HUES48 (cell line): Measurements from ENCODE around the gene TMEM30B.

Experiments used
- H3K27ac ChIP-seq: one replicate; pipeline ENCODE4 v1.7.0; 2013; ENCODE audit warnings: low read depth, low read length, inconsistent platforms
- H3K27me3 ChIP-seq: 2 replicates; pipeline ENCODE4 v1.6.1; 2013; ENCODE audit warnings: mild to moderate bottlenecking, low read length; ENCODE audit not compliant: control insufficient read depth, insufficient read depth
- H3K36me3 ChIP-seq: 2 replicates; pipeline ENCODE4 v1.6.1; 2013; ENCODE audit warnings: low read length; ENCODE audit not compliant: control insufficient read depth, insufficient read depth
- H3K4me1 ChIP-seq: 2 replicates; pipeline ENCODE4 v1.6.1; 2013; ENCODE audit warnings: mild to moderate bottlenecking, low read length; ENCODE audit not compliant: control insufficient read depth, insufficient read depth
- H3K4me3 ChIP-seq: 2 replicates; pipeline ENCODE4 v1.5.1; 2013; ENCODE audit warnings: mild to moderate bottlenecking, low read depth, low read length
- H3K9ac ChIP-seq: 2 replicates; pipeline ENCODE4 v1.6.1; 2013; ENCODE audit warnings: mild to moderate bottlenecking, low read depth, low read length, moderate library complexity
- H3K9me3 ChIP-seq: 2 replicates; pipeline ENCODE4 v1.6.1; 2013; ENCODE audit warnings: low read length; ENCODE audit not compliant: control insufficient read depth, insufficient read depth

TMEM30B gene

DNA sequence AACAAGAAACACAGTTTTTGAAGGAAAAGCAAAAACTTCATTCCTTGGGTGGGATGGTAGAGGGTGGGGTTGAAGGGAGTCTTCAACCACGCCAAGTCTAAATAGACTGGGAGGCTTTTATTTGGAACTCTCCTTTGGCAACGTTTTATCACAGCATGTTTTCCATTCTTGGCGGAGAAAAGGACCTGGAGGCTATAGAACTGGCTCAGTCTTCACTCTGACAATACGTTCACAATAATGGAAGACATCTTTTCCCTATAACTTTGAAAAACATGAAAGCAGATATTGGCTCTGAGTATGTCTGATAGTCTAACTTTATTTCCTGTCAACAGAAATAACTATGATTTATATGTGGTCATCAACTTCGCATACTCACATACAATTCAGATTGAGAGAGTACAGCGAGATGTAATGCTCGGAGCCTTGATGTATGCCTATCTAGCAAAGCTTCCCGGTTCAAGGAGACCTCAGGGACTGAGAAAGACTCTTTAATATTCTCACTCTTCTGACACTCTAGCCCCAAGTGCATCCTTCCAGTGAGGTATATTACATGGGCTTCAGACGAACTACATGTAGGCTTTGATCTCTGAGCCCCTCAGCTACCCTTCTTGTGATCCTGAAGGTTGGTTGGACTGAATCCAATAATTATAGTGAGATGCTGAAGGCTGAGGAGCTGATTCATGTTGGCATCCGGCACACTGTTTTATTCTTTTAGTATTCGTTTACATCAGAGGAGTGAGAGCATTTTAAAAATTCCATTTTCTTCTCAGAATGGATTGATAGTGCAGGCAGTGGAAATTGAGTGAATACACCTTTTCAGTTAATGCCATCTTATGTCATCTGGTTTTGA is 14.0 kb downstream of the TMEM30B start:
- Histone ChIP-seq H3K9ac (no peak overlapping the region), H3K9me3 (no peaks in the 10 kb centered on the region), H3K36me3 (no peaks in the 10 kb centered on the region), H3K4me1 (no peaks in the 10 kb centered on the region), H3K4me3 (no peak overlapping the region), H3K27ac (no peak overlapping the region), H3K27me3 (peaks cover 10% of the 10 kb centered on the region; the same call in 1 of the 2 replicates)

DNA sequence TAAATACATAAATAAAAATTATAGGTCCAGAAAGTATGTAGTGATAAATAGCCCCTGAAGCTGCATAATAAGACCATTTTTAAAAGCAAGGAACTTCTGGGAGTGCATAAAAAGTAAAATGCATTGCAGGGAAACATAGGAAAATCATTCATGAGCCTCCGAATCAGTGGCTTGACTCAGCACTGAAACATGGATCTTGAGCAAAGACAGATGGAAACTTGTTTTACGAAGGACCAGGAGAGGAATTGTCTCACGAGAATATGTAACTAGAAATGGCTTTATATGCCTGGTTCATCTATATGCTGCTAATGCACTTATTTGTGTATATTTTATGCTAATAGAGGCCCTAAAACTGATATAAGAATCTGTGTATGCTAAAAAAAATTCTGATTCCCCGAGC is 14.7 kb downstream of the TMEM30B start:
- Histone ChIP-seq H3K9ac (no peak overlapping the region), H3K27me3 (peaks cover 10% of the 10 kb centered on the region; the same call in 1 of the 2 replicates)

DNA sequence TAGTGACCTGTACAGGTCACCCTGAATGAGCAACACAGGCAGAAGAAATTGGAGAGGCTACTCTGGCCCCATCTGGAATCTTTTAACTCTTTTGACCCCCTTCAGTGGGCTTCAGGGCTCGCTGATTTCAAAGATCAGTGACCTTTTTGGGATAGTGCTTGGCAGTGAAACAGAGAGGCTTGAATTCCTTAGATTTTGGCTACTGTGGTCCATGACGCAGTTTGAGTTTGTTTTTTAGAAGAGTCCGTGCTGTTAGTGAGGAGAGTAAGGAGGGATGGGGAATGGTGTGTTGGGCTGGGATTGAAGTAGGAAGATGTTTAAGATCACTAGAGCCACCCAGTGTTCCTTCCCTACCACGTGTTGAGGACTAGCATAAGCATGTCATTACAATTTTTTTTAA is 16.5 kb downstream of the TMEM30B start:
- Histone ChIP-seq H3K27ac (no peak overlapping the region), H3K4me3 (no peak overlapping the region), H3K4me1 (0 out of 2 replicates have a peak, but pooled peaks cover 6% of the 10 kb centered on the region), H3K9ac (no peak overlapping the region), H3K9me3 (no peaks in the 10 kb centered on the region), H3K36me3 (no peaks in the 10 kb centered on the region), H3K27me3 (no peaks in the 10 kb centered on the region)

More for the DNA sequence above, 14.7 kb downstream of the TMEM30B start:
- Histone ChIP-seq H3K4me3 (no peak overlapping the region), H3K4me1 (no peaks in the 10 kb centered on the region), H3K36me3 (no peaks in the 10 kb centered on the region), H3K27ac (no peak overlapping the region), H3K9me3 (no peaks in the 10 kb centered on the region)

DNA sequence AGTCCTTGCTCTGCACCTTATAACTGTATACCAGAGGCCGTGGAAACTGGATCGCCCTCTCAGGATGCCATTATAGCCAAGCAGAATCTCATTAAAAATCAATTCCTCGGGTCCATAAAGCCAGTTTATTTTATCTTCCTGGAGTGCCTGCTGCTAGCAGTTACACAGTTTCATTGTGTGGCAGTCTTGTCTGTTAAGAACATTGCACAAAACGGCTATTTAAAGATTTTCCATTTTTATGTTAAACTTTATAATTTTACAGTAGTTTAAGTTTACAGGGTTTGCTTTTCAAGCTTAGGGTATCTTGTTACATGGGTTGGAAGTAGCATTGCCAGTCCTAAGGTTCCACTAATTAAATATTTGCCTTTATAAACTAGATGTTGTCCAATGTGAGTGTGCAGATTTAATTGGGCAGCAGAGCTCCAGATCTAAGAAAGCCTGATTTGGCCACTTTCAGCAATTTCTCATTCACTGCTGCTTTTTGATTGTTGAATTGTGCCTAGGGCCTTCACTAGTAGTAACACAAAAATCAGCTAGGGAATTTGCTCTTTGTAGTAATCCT is 17.0 kb downstream of the TMEM30B start:
- Histone ChIP-seq H3K9me3 (no peaks in the 10 kb centered on the region), H3K36me3 (no peaks in the 10 kb centered on the region), H3K4me3 (no peak overlapping the region), H3K27ac (no peak overlapping the region), H3K27me3 (no peaks in the 10 kb centered on the region), H3K4me1 (0 out of 2 replicates have a peak, but pooled peaks cover 6% of the 10 kb centered on the region), H3K9ac (no peak overlapping the region)

DNA sequence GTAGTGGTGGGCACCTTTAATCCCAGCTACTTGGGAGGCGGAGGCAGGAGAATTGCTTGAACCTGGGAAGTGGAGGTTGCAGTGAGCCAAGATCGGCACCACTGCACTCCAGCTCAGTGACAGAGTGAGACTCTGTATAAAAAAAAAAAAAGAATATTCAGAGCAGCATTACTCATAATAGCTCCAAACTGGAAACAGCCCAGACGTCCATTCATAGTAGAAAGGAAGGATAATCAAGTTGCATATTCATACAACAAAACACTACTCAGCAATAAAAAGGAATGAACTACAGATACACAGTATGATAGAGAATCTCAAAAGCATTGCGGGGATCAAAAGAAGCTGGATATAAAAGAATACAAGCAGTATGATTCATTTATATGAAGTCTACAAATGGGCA is 19.1 kb downstream of the TMEM30B start:
- Histone ChIP-seq H3K9ac (no peak overlapping the region), H3K4me3 (no peak overlapping the region), H3K27me3 (peaks cover 2% of the 10 kb centered on the region; the same call in 1 of the 2 replicates), H3K4me1 (0 out of 2 replicates have a peak, but pooled peaks cover 6% of the 10 kb centered on the region), H3K27ac (no peak overlapping the region), H3K9me3 (no peaks in the 10 kb centered on the region), H3K36me3 (no peaks in the 10 kb centered on the region)

DNA sequence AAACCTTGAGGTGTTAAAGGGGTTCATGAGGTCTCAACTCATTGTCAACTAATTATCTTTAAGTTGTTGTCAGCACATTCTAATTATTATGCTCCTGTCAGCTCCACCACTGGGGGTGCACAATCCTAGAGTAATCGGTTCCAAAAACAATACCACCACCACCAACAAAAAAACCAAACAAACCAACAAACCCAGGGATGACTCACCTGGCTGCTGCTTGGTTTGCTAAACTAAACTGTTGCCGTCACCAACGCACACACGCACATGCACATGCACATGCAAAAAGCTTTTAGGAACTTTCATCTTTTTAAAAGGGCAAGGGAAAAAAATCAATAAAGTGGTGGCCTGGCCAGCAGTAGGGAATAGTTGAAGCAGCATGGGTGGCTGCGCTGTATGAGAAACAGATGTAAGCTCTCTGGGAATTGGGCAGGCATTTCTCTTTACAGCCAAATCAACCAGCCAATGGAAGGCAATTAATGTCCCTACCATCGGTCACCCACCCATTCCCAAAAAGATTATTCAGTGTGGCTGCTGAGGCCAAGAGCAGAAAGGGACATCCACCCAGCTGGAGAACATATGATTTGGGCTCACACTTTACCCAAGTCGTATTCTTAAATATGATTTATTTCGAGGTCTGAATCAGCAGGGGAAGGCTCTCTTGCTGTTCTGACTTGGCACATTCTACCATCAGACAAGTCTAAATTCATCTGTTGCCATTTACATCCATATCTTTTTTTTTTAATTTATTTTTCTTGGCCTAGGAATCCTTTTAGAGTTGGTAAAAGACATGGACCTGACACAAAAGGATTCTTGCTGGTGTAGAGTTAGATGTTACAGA is 20.0 kb downstream of the TMEM30B start:
- peak overlapping the region; percentile 29 for H3K27ac ChIP-seq
- no peaks in the 10 kb centered on the region for H3K9me3 ChIP-seq
- no peak overlapping the region for H3K4me3 ChIP-seq
- 0 out of 2 replicates have a peak, but pooled peaks cover 6% of the 10 kb centered on the region for H3K4me1 ChIP-seq
- no peak overlapping the region for H3K9ac ChIP-seq
- no peaks in the 10 kb centered on the region for H3K36me3 ChIP-seq
- H3K27me3 ChIP-seq = peaks cover 11% of the 10 kb centered on the region

DNA sequence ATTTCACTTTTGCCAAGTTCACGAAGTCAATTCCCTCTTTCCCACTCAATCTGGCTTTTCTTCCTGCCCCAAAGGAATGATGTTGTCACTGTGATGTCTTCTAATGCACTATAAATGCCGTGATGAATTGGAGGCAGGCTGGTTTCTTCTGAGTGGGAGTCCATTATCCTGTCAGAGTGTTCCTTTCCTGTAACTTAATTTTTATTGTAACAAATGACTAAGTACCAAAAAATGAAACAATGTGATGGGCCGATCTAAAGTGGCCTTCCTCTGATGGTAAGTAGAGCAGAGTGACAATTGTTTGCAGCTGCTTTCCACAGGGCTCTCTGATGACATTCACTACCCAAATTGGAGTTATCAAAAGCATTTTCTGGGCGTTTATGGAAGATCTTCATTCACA is 22.2 kb downstream of the TMEM30B start:
- H3K4me1 ChIP-seq = peaks cover 16% of the 10 kb centered on the region
- no peak overlapping the region for H3K4me3 ChIP-seq
- H3K36me3 ChIP-seq = no peaks in the 10 kb centered on the region
- H3K27me3 ChIP-seq = peaks cover 25% of the 10 kb centered on the region
- H3K27ac ChIP-seq = no peak overlapping the region
- no peaks in the 10 kb centered on the region for H3K9me3 ChIP-seq
- H3K9ac ChIP-seq = no peak overlapping the region

DNA sequence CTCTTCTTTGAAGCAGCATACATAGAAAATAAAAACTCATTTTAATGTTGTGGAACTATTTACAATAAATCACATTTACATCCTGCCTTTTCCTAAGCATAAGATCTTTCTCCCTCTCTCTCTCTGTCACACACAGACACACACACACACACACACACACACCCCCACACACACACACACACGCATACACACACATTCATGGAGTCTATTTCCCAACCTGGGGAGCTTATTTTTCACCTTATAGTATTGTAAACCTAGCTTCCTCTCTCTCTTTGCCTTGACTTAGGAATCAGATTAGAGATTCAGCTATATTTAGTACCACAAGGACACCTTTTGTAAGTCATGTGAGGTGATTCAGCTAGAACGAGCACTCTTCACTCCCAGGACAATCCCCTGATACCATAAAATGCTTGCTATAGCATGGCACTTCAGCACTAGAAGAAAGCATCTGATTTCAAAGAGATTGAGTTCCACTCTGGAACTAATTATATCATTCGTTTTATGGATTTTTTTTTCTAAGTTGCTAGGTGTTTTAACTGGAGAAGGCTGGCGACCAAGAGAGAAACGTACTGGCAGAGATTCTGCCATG is 23.6 kb downstream of the TMEM30B start:
- Histone ChIP-seq H3K27me3 (peaks cover 33% of the 10 kb centered on the region), H3K36me3 (no peaks in the 10 kb centered on the region), H3K4me1 (peaks cover 20% of the 10 kb centered on the region), H3K9me3 (no peaks in the 10 kb centered on the region), H3K4me3 (no peak overlapping the region), H3K27ac (no peak overlapping the region), H3K9ac (no peak overlapping the region)

DNA sequence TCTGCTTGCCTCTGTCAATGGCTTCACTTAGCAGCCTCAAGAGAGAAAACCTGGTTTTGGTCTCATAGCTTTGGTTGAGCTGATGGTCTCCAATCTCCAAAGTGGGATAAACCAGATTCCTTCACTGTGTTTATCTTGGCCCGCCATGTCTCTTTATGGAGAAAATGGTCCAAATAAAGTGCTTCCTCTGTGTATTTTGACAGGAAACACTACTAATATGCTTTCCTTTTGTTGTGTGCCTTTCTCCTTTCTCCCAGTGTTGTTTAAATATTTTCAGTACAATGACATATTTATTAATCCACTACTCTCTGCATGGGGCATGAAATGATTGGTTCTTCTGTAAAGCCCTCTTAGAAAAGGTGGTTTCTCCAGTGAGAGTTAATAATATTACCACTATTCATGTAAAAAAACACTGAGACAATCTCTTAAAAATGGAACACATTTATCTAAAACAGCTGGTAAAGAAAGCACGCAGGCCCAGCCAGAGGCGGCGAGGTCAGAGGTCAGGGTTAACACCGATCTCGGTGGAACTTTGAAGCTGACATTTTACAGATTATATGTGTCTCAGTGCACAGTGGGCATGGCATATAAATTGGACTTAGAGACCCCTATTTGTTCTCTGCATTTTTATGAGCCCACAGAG is 24.2 kb downstream of the TMEM30B start:
- Histone ChIP-seq H3K27me3 (peaks cover 33% of the 10 kb centered on the region), H3K4me3 (no peak overlapping the region), H3K27ac (no peak overlapping the region), H3K4me1 (peaks cover 23% of the 10 kb centered on the region), H3K9ac (no peak overlapping the region), H3K36me3 (no peaks in the 10 kb centered on the region), H3K9me3 (no peaks in the 10 kb centered on the region)

DNA sequence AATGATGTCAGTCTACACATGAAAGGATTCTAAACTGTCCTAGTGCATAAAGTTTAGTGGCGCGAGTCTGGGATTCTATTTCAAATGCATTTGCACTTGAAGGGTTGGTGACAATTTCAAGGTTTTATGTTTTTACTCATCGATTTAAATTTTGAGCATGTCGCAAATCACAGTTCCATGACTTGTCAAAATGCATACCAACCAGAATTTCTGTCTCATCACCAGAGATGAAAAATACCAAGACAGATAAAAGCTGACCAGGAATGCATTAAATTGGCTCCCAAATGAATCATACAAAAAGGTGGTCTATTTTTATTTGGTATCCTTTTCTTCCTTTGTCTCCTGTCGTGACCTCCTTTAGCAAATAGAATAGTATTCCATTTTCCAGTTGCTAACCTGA is 25.2 kb downstream of the TMEM30B start:
- Histone ChIP-seq H3K27me3 (peaks cover 33% of the 10 kb centered on the region), H3K4me1 (peaks cover 19% of the 10 kb centered on the region), H3K9me3 (no peaks in the 10 kb centered on the region), H3K4me3 (no peak overlapping the region), H3K27ac (no peak overlapping the region), H3K36me3 (no peaks in the 10 kb centered on the region), H3K9ac (no peak overlapping the region)
